VCaP (cell line): Measurements from ENCODE around the gene PSD4.

Experiments
- H3K27ac ChIP-seq: fragments of 450-650 bp; 2 replicates; pipeline ENCODE4 v1.5.1; 2017
- CTCF ChIP-seq: fragments of 450-650 bp; conservative IDR thresholded peaks from 2 replicates; pipeline ENCODE4 v1.5.1; 2017; ENCODE audit warnings: mild to moderate bottlenecking, moderate library complexity

PSD4 gene

GRCh38 chr2:113173542-113174375 lies at the start of gene PSD4:
Gene PSD4 (plus strand): TSS chr2:113173971. CDS start chr2:113182457, 8,486 bp downstream.
- no peak within 1 kb of the TSS for H3K27ac ChIP-seq

GRCh38 chr2:113124181-113124961 lies 49.4 kb upstream of the PSD4 start:
- H3K27ac ChIP-seq: no peak overlapping the region
- TF ChIP-seq CTCF: no peak

More at GRCh38 chr2:113173542-113174375, at the start of gene PSD4:
- TF ChIP-seq CTCF: no peak

- no peak for TF ChIP-seq CTCF
- no peak overlapping the region for H3K27ac ChIP-seq
Observed at GRCh38 chr2:113124984-113125855, 48.6 kb upstream of the PSD4 start.

GRCh38 chr2:113126845-113127645 lies 46.7 kb upstream of the PSD4 start, which contains the start of gene IL1RN:
Gene IL1RN (plus strand): TSS chr2:113127598. CDS start chr2:113127625, 27 bp downstream.
- TF ChIP-seq CTCF: no peak
- H3K27ac ChIP-seq: no peak within 1 kb of the TSS

GRCh38 chr2:113127646-113128570 lies 45.9 kb upstream of the PSD4 start:
- TF ChIP-seq CTCF: no peak
- H3K27ac ChIP-seq: no peak overlapping the region

- TF ChIP-seq CTCF: no peak
- no peak overlapping the region for H3K27ac ChIP-seq
Observed at GRCh38 chr2:113129519-113130078, 44.2 kb upstream of the PSD4 start.
